ENCODE data around the gene ELFN2. TPM values are rescaled to one million over a fixed set of nuclear protein-coding genes. Genes with fewer than 3 reads are reported as not detected.

ELFN2 gene
- total and polyA plus RNA-seq, 2 of the 13 experiments (the other 11 are each of a cell fraction or from before 2014, with no cell fraction given), result 0.01 TPM; not detected in 1

DNA sequence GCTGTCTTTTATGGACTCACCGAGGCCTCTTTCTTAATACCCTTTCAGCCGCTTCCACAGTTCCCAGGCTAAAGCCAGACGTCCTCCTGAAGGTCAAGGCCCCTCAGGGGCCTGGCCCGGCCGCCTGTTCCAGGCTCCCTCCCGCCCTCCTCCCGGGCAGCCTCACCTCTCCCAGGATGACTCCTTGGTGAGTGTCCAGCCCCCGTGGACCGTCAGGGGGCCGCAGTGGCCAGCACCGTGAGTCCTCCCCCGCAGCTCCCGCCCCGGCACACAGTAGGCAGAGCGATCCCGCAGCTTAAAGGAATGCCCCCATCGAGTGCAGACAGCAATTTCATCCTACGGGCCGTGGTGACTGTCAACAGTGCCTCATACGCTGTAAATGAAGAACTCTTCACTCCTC lies 32.9 kb downstream of the ELFN2 start:
- 0 out of 2 replicates have a peak, but pooled peaks cover 5% of the 10 kb centered on the region for H4K20me1 ChIP-seq (ENCODE audit: insufficient read depth, low read length)
- no peaks in the 10 kb centered on the region for H3K4me1 ChIP-seq (ENCODE audit: insufficient read depth, low read length)
- no peak overlapping the region for H3K9ac ChIP-seq (ENCODE audit: insufficient read depth, low read depth, low read length)
- no peak overlapping the region for H3K4me2 ChIP-seq (ENCODE audit: low read depth, low read length)
- in situ Hi-C loops (cut with HindIII; ENCODE audit: extremely low pct_ligation_motif_present, low pct_unique_long_range_greater_than_20kb) (no loop called here), intact Hi-C loops (cut with micrococcal nuclease; ENCODE audit: unreplicated experiment) (no loop called here)
- H2AFZ ChIP-seq (ENCODE audit: low read length), result no peak overlapping the region
- TF ChIP-seq ZNF720 (CRISPR knock-in tag; IDR thresholded peaks at IDR 0.05), result no peak
- no peak for TF ChIP-seq NBN (conservative IDR thresholded peaks at IDR 0.05)
- TF ChIP-seq FOXO1 (CRISPR knock-in tag; IDR thresholded peaks at IDR 0.05), result no peak
- TF ChIP-seq MED1 (CRISPR knock-in tag; IDR thresholded peaks at IDR 0.05), result no peak
- TF ChIP-seq KAT7 (CRISPR knock-in tag; IDR thresholded peaks at IDR 0.05; ENCODE audit: borderline replicate concordance), result no peak
- TF ChIP-seq, protein P1, sequence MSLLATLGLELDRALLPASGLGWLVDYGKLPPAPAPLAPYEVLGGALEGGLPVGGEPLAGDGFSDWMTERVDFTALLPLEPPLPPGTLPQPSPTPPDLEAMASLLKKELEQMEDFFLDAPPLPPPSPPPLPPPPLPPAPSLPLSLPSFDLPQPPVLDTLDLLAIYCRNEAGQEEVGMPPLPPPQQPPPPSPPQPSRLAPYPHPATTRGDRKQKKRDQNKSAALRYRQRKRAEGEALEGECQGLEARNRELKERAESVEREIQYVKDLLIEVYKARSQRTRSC (CRISPR knock-in tag; IDR thresholded peaks at IDR 0.05; ENCODE audit: low read depth), result no peak
- no peak for TF ChIP-seq TOPORS (CRISPR knock-in tag; IDR thresholded peaks at IDR 0.05)
- TF ChIP-seq, protein P2, sequence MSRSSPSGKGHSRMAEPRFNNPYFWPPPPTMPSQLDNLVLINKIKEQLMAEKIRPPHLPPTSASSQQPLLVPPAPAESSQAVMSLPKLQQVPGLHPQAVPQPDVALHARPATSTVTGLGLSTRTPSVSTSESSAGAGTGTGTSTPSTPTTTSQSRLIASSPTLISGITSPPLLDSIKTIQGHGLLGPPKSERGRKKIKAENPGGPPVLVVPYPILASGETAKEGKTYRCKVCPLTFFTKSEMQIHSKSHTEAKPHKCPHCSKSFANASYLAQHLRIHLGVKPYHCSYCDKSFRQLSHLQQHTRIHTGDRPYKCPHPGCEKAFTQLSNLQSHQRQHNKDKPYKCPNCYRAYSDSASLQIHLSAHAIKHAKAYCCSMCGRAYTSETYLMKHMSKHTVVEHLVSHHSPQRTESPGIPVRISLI (CRISPR knock-in tag; IDR thresholded peaks at IDR 0.05; ENCODE audit: borderline replicate concordance), result no peak
- TF ChIP-seq MIXL1 (CRISPR knock-in tag; IDR thresholded peaks at IDR 0.05), result no peak
- no peak for TF ChIP-seq NCOR1 (IDR thresholded peaks at IDR 0.05; ENCODE audit: borderline replicate concordance, low read length)
- no peak for TF ChIP-seq MBNL3 (CRISPR knock-in tag; conservative IDR thresholded peaks at IDR 0.05)
- no peak for TF ChIP-seq ZNF143 (CRISPR knock-in tag; IDR thresholded peaks at IDR 0.05)
- TF ChIP-seq, protein P3, sequence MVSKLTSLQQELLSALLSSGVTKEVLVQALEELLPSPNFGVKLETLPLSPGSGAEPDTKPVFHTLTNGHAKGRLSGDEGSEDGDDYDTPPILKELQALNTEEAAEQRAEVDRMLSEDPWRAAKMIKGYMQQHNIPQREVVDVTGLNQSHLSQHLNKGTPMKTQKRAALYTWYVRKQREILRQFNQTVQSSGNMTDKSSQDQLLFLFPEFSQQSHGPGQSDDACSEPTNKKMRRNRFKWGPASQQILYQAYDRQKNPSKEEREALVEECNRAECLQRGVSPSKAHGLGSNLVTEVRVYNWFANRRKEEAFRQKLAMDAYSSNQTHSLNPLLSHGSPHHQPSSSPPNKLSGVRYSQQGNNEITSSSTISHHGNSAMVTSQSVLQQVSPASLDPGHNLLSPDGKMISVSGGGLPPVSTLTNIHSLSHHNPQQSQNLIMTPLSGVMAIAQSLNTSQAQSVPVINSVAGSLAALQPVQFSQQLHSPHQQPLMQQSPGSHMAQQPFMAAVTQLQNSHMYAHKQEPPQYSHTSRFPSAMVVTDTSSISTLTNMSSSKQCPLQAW (CRISPR knock-in tag; IDR thresholded peaks at IDR 0.05), result no peak
- TF ChIP-seq, protein P4, sequence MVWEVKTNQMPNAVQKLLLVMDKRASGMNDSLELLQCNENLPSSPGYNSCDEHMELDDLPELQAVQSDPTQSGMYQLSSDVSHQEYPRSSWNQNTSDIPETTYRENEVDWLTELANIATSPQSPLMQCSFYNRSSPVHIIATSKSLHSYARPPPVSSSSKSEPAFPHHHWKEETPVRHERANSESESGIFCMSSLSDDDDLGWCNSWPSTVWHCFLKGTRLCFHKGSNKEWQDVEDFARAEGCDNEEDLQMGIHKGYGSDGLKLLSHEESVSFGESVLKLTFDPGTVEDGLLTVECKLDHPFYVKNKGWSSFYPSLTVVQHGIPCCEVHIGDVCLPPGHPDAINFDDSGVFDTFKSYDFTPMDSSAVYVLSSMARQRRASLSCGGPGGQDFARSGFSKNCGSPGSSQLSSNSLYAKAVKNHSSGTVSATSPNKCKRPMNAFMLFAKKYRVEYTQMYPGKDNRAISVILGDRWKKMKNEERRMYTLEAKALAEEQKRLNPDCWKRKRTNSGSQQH (CRISPR knock-in tag; IDR thresholded peaks at IDR 0.05; ENCODE audit: low read depth), result no peak
- TF ChIP-seq ZFP41 (CRISPR knock-in tag; IDR thresholded peaks at IDR 0.05; ENCODE audit: borderline replicate concordance), result no peak
- no peak for TF ChIP-seq GATAD1 (CRISPR knock-in tag; IDR thresholded peaks at IDR 0.05)
- TF ChIP-seq KLF16 (CRISPR knock-in tag; IDR thresholded peaks at IDR 0.05), result no peak
- no peak for TF ChIP-seq ZSCAN25 (CRISPR knock-in tag; IDR thresholded peaks at IDR 0.05)
- H3K27me3 ChIP-seq (ENCODE audit: control insufficient read depth in 1 of 2, insufficient read depth in 2 of 2, low read length in 2 of 2), result peaks cover 2% of the 10 kb centered on the region in 2 experiments; a peak in 3 of 5 replicates
- FAIRE-seq (no peak), DNase-seq (ENCODE audit: low spot score) (no peak), ATAC-seq (no peak)
- BruUV-seq (replicated peaks), result no TSS peak
- 49% methylated on average over 20 of the region's 20 CpGs for WGBS (ENCODE audit: low lambda C conversion rate)
- H3K4me3 ChIP-seq (replicated peaks in 1 of 3; ENCODE audit: insufficient read depth in 1 of 3, low read depth in 2 of 3, low read length in 3 of 3), result no peak overlapping the region
- ChIA-PET POLR2A (no interaction called here), CTCF (ENCODE audit: low intra/inter-chr PET ratio, low total read pairs) (no interaction called here)
- H3K27ac ChIP-seq (ENCODE audit: extremely low read length, insufficient read depth, low read length), result no peak overlapping the region
- no peaks in the 10 kb centered on the region for H3K9me3 ChIP-seq (ENCODE audit: low read length)
- no peaks in the 10 kb centered on the region for H3K79me2 ChIP-seq (ENCODE audit: insufficient read depth, low read length)
- no peaks in the 10 kb centered on the region for H3K36me3 ChIP-seq (replicated peaks in 1 of 2; ENCODE audit: control insufficient read depth in 1 of 2, insufficient read depth in 2 of 2, low read length in 2 of 2)

All from HepG2 (cell line).